ENCODE measurements around the gene TTC21B.

The TTC21B gene

GRCh38 chr2:165920748-165921147, 32.8 kb downstream of the TTC21B start:
- no peak for DNase-seq

- DNase-seq: no peak
Measured at GRCh38 chr2:165913636-165914035, 39.9 kb downstream of the TTC21B start.

GRCh38 chr2:165911981-165912380, 41.6 kb downstream of the TTC21B start:
- DNase-seq: no peak

GRCh38 chr2:165911231-165911630, 42.3 kb downstream of the TTC21B start:
- no peak for DNase-seq

- no peak for DNase-seq
Measured at GRCh38 chr2:165909466-165909865, 44.1 kb downstream of the TTC21B start.

- no peak for DNase-seq
Measured at GRCh38 chr2:165905854-165906253, 47.7 kb downstream of the TTC21B start.

- no peak for DNase-seq
Measured at GRCh38 chr2:165905269-165905668, 48.3 kb downstream of the TTC21B start.

- no peak for DNase-seq
Measured at GRCh38 chr2:165904432-165904831, 49.1 kb downstream of the TTC21B start.

- no peak for DNase-seq
Measured at GRCh38 chr2:165903406-165903805, 50.2 kb downstream of the TTC21B start.

GRCh38 chr2:165902934-165903333, 50.6 kb downstream of the TTC21B start:
- no peak for DNase-seq

- no peak for DNase-seq
Measured at GRCh38 chr2:165901620-165902298, 51.8 kb downstream of the TTC21B start.

- no peak for DNase-seq
Measured at GRCh38 chr2:165899311-165899710, 54.3 kb downstream of the TTC21B start.

- DNase-seq: no peak
Measured at GRCh38 chr2:165898381-165898780, 55.2 kb downstream of the TTC21B start.

- no peak for DNase-seq
Measured at GRCh38 chr2:165897726-165898125, 55.9 kb downstream of the TTC21B start.

- no peak for DNase-seq
Measured at GRCh38 chr2:165897074-165897473, 56.5 kb downstream of the TTC21B start.

- DNase-seq: no peak
Measured at GRCh38 chr2:165895974-165896373, 57.6 kb downstream of the TTC21B start.

- DNase-seq: no peak
Measured at GRCh38 chr2:165893556-165893955, 60.0 kb downstream of the TTC21B start.

GRCh38 chr2:165892526-165892925, 61.0 kb downstream of the TTC21B start:
- no peak for DNase-seq

- DNase-seq: no peak
Measured at GRCh38 chr2:165891943-165892342, 61.6 kb downstream of the TTC21B start.

GRCh38 chr2:165891345-165891744, 62.2 kb downstream of the TTC21B start:
- no peak for DNase-seq

GRCh38 chr2:165889798-165890197, 63.8 kb downstream of the TTC21B start:
- no peak for DNase-seq

GRCh38 chr2:165889158-165889557, 64.4 kb downstream of the TTC21B start:
- no peak for DNase-seq

GRCh38 chr2:165888171-165888570, 65.4 kb downstream of the TTC21B start:
- no peak for DNase-seq

GRCh38 chr2:165886487-165887146, 67.0 kb downstream of the TTC21B start:
- peak; percentile 59 for DNase-seq
